Activated gamma-delta T cell treated with Interleukin-2 at 50 U/mL for 16 hours (primary cell): ENCODE data around the gene ANKRD17.

Experiments used
- DNase-seq: peaks from one replicate; pipeline ENCODE4 v3.0.0-alpha.2; 2020

The ANKRD17 gene

DNA sequence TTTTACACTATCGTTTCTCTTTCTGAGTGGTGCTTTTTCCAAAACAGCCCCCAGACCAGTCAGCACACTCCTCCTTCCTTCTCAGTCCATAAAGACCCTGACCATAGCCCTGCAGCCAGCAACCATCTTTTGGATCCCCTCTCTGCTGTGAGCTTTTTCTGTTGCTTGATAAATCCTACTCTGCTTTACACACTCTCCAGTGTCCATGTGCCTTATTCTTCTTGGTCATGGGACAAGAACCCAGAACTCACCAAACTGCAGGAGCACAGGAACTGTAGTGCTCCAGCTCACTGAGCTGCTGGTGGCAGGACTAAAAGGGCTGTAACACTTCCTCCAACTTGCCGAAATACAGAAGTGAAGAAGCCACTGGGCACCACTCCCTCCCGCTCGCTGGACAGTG lies 221.5 kb downstream of the ANKRD17 start:
- no peak for DNase-seq

GRCh38 chr4:73036123-73036522 lies 222.5 kb downstream of the ANKRD17 start:
- DNase-seq = no peak

GRCh38 chr4:73034896-73035295 lies 223.7 kb downstream of the ANKRD17 start:
- DNase-seq = no peak

DNA sequence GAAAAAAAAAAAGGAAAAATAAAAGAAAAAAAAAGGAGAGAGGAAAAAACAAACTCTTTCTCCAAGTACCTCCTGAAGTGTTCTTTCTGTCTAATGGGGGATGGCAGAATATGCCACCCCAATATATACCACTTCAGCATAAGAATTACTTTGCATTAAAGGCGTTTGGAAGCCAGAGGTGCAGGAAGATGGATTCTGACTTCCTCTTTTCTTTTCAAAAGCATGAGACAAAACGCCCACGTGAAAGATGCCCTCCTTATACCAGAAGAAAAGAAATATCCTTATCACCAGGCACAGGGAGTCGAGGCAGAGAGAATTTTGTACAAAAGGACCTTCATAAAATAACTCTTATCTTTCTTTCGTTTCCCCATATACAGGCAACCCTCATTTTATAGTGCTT lies 230.0 kb downstream of the ANKRD17 start:
- no peak for DNase-seq
